GM19395 (cell line): Measurements from ENCODE around the gene TANC1.
A peak's percentile ranks its signal among the peaks of the same experiment; 100 is the strongest.

Source experiments
- ATAC-seq: cut with Tn5 transposase; IDR thresholded peaks from one replicate; pipeline ENCODE4 v1.9.1; 2021; ENCODE audit warnings: mild to moderate bottlenecking, moderate library complexity; ENCODE audit not compliant: unreplicated experiment

The TANC1 gene

DNA sequence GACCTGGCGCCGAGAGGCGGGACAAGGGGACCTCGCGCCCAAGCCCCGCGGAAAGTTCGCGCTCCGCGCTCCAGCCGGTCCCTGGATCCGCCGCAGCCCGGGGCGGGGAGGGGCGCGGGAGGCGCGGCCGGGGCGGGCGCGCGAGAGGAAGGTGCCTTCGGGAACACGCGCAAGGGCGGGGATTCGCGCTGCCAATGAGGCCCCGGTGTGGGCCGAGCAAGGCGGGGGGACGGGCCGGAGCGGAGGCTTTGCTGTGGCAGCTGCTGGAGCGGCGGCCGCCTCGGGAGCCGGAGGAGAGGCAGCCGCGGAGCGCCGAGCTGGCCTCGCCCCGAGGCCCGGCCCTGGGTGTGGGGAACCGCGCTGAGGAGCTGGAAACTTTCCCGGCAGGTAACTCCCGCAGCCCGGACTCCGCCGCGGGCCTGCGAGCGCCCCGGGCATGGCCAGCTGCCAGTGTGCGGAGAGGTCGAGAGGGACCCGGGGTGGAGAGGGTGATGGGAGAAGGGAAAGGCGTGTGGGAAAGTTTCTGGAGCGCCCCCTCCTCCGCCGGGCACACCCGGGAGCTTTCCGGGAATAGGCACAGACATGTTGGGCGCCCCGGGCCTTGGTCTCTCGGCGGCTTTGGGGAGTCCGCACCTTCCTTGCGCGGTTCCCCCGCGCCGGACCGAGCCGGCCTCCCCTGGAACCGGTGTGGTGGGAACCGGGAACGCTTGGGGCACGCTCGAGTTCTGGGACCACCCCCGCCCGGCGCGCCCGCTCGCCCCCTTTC is at the start of gene TANC1:
TANC1 (plus strand) TSS at position 245 of the 766 bp plus-strand sequence. CDS start 97,271 bp downstream, outside the sequence.
- peak; percentile 85 for ATAC-seq

DNA sequence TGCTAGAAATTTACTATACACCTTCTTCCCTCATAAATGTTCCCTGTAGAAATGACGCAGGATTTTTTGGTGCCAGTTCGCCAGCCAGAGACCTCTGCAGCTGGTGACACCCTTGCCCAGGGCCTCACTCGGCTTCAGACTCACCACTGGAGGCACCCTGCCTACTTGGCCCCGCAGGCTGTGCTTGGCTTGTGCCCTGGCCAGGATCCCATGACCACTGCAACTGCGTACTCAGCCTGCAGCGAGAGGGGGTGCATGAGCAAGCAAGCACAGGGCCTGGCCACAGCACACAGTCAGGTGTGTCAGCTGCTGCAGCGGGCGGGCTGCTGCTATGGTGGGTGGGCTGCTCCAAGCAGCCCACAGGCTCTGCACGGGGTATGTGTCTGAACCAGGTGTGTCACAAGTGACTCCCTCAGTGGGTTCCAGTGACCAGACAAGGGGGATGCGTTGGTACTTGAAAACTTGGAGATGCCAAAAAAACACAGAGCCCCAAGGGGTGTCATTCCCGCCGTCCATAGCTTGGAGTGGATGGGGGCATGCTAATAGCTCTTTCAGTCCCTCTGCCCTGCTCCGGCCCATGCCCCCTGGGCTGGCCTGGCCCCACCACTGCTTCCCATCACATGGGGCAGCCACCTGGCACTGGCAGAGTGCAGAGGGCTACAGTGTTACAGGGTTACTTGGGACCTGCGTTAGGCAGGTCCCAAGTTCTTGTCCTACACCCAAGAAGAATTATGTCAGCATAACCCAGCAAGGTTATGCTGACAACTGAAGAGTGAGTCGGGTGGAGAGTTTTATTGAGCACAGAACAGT is 46.6 kb upstream of the TANC1 start:
- ATAC-seq, result no peak

DNA sequence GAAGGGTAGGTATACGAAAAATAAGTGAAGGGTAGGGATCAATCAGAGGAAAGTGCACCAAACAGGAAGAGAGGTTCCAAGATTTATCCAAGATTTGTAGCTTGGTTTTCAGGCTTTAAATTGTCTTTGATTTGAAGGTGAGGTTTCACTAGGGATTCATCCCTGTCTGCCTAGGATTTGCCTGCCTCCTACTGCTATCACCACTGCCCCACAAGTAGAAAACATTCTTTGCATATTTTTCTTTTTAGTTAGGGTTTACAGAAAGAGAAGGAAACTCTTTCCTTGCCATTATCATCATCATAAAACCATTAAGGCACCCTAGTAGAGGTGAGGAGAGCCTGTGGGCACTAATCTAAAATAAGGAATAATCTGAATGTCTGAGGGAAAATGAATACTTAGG is 45.8 kb upstream of the TANC1 start:
- ATAC-seq, result no peak

- ATAC-seq, result no peak
Measured at GRCh38 chr2:158923180-158923594, 45.3 kb upstream of the TANC1 start.

DNA sequence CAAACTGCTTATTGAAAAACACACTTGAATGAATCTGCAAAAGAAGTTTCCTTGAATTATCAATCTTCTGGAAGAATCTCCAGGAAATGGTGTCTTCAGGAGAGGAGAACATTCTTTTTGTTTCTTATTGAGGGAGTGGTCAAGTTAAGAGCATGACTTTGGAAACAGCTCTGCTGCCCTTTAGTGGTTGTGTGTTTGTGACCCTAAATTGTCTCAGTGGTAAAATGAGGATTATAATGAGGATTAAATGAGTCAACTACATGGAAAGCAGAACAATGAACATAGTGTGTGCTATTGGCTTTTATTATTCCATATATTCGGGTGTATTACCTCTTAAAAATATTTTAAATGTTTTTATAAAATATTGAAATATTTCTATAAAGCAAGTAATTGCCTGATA is 44.8 kb upstream of the TANC1 start:
- ATAC-seq, result no peak

DNA sequence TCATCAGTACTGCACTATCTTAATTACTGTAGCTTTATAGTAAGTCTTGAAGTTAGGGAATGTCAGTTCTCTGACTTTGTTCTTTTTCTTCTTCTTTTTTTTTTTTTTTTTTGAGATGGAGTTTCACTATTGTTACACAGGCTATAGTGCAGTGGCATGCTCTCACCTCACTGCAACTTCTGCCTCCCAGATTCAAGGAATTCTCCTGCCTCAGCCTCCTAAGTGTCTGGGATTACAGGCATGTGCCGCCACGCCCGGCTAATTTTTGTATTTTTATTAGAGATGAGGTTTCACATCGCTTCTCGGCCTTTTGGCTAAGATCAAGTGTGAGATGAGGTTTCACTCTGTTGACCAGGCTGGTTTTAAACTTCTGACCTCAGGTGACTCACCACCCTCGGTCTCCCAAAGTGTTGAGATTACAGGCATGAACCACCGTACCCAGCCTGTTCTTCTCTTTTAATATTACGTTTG is 41.9 kb upstream of the TANC1 start:
- no peak for ATAC-seq

- no peak for ATAC-seq
Measured at GRCh38 chr2:158928515-158928914, 39.9 kb upstream of the TANC1 start.

GRCh38 chr2:158928965-158929364 is 39.5 kb upstream of the TANC1 start:
- ATAC-seq, result no peak

- ATAC-seq, result no peak
Measured at GRCh38 chr2:158931572-158931971, 36.9 kb upstream of the TANC1 start.

- ATAC-seq, result no peak
Measured at GRCh38 chr2:158932131-158932645, 36.3 kb upstream of the TANC1 start.

GRCh38 chr2:158934170-158934569 is 34.3 kb upstream of the TANC1 start:
- ATAC-seq, result no peak

GRCh38 chr2:158935617-158936016 is 32.8 kb upstream of the TANC1 start:
- no peak for ATAC-seq

DNA sequence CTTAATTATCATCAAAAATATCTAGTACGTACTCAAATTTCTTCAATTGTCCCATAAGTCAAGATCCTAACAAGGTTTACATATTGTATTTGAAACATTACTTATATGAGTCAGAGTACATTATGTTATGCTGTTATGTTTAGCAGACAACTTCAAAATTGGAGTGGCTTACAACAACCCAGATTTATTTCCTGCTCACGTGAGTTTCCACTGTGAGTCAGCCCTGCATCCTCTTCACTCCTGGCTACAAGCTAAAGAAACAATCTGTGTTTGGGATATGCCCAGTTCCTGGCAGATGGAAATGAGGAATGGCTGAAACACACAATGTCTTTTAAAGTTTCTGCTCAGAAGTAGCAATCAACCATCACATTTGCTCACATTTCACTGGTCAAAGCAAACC is 31.5 kb upstream of the TANC1 start:
- ATAC-seq, result no peak

DNA sequence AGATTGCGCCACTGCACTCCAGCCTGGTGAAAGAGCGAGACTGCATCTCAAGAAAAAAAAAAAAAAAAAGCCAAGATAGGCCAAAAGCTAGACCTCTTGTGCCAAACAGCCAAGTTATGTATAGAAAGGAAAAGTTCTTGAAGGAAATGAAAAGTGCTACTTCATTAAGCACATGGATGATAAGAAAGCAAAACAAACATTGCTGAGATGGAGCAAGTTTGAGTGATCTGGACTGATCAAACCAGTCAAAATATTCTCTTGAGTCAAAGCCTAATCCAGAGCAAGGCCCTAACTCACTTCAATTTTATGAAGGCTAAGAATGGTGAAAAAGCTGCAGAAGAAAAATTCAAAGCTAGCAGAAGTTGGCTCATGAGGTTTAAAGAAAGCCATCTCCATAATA is 28.1 kb upstream of the TANC1 start:
- ATAC-seq, result no peak

DNA sequence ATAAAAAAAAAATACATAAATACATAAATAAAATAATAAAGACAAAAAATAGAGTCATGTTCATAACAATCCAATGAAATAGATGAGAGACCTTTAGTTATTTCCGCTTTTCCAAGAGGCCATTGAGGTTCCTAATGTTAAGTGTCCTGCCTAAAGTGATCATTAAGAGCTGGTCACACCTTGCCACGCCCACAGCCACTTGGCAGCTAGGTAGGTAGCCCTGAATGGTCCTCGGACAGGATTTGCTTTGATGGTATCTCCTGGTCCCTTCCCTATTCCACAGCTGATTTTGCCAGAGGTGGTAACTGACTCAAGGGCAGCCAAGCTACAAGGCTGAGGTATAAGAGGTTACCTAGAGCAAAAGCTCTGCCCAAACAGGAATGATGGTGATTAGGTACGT is 24.5 kb upstream of the TANC1 start:
- no peak for ATAC-seq

DNA sequence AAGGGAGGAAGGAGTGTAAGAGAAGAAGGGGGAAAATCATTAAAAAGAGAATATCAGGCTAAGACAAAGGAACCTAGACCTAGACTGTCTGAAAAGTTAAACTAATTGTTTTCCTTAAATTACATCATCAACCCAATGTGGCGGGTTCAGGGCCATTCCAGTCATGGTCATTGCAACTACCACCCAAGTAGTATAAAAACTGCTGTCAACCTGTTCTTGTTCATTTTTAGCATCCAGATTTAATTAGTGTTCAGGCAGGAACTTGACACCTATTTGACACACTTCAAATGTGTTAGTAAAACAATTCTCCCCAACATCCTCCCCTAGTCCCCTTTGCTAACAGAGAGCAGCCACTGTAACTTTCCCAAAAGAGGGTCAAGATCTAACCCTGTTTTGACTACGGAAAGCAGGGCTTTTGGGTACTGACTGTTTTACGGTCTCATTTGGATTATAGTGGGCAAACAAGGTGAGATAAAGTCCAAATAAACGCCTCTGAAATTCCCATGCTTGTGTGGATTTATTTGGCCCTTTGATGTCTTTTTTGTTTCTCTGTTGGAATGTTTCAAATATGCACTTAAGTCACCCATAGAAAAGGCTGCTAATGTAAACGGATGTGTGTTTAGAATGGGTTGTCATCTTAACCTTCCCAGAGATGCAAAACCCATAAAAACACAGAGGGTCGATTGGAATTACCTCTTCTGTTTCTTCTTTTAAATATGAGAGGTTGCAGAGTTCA is 19.3 kb upstream of the TANC1 start:
- ATAC-seq, result no peak

DNA sequence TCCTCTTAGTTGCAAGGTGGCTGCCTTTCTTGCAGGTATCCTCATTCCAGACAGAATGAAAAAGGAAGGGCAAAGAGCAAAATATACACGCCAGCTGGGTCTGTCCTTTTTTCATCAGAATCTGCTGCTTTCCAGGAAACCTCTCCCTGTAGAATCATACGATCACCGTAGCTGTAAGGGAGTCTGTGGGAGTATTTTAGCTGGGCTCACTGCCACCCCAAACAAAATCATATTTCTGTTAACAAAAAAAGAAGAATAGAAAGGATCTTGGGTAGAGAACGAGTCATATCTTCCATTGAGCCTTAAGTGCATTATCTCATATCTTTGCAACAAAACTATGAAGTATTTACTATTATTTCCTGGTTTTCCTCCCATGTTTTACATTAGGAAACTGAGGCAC is 15.0 kb upstream of the TANC1 start:
- ATAC-seq, result no peak

GRCh38 chr2:158953926-158954763 is 14.3 kb upstream of the TANC1 start:
- no peak for ATAC-seq

DNA sequence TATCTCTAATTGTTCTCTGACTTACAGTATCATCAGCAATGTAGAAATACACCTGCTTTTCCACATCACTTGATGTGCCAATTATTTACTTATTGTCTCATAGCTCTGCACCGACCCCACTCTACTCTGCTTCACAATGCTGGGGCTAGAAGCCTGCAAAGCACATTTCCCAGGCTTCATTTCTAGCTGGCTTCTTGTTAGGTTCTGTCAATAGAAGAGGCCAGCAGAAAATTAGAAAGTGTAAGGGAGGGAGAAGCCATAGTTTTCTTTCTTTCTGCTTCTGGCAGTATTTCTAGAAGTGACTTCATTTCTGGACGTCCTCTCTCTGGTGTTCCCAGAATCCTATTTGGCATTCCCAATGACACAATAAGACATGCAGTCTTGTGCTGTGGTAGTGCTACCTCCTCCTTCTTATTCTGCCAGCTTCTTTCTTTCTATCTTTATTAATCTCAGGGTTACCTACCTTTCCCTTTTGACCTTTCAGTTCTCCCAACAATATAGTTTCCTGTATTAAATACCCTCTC is 12.5 kb upstream of the TANC1 start:
- ATAC-seq, result no peak

GRCh38 chr2:158958365-158958764 is 10.1 kb upstream of the TANC1 start:
- no peak for ATAC-seq
